Body of pancreas (tissue), 4 donors: ENCODE data around the gene RTF1.

Source experiments
- POLR2A ChIP-seq, 3 donors: fragments of 450-650 bp; IDR thresholded peaks; one replicate each; pipeline ENCODE4 v1.6.1; 2016; ENCODE audit warnings: antibody characterized with exemption in 3 of 3, mild to moderate bottlenecking in 2 of 3
- TF ChIP-seq, protein P1 (sequence below), 7 experiments: fragments of 450-650 bp in 4 of 7; fragments of 200-600 bp in 3 of 7; sonication (generic) in 3 of 7; IDR thresholded peaks; one replicate each; pipeline ENCODE4 v1.5.1; 2016 to 2019; ENCODE audit warnings: antibody characterized with exemption in 7 of 7

DNA sequence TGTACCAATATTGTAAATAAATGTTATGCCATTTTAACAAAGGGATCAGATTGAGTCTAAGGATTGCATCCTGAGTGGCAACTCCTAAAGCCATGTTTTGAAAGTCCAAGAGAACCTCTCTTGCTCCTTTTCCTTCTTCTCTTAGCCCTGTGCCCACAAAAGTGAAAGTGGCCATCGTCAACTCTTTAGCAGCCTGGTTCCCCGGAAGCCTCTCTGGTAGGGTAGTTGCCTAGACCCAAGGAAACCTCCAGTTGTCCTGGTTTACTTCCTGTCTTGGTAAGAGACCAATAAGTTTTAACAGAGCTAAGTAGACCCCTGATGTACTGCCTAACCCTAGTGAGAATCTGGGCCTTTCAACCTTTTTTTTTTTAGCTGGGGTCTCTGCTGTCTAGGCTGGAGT lies 66.6 kb downstream of the RTF1 start:
- TF ChIP-seq POLR2A (IDR thresholded peaks at IDR 0.05), result no peak
- TF ChIP-seq, protein P1, sequence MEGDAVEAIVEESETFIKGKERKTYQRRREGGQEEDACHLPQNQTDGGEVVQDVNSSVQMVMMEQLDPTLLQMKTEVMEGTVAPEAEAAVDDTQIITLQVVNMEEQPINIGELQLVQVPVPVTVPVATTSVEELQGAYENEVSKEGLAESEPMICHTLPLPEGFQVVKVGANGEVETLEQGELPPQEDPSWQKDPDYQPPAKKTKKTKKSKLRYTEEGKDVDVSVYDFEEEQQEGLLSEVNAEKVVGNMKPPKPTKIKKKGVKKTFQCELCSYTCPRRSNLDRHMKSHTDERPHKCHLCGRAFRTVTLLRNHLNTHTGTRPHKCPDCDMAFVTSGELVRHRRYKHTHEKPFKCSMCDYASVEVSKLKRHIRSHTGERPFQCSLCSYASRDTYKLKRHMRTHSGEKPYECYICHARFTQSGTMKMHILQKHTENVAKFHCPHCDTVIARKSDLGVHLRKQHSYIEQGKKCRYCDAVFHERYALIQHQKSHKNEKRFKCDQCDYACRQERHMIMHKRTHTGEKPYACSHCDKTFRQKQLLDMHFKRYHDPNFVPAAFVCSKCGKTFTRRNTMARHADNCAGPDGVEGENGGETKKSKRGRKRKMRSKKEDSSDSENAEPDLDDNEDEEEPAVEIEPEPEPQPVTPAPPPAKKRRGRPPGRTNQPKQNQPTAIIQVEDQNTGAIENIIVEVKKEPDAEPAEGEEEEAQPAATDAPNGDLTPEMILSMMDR (IDR thresholded peaks at IDR 0.05), result no peak
